Retina (tissue), 1 donor: Measurements from ENCODE around the gene TMEM191B.
"Not testable (repeated sequence)": the region's sequence is repeated elsewhere in the genome, so short reads cannot be mapped to it uniquely, and the experiment has no call there.

ENCODE experiments used
- DNase-seq: peaks from one replicate; pipeline ENCODE4 v3.0.0-alpha.2; 2016

TMEM191B gene

GRCh38 chr22:18558939-18559338 is 31.3 kb downstream of the TMEM191B start:
- not testable (repeated sequence) for DNase-seq

GRCh38 chr22:18560099-18560974 is 32.7 kb downstream of the TMEM191B start:
- DNase-seq, result not testable (repeated sequence)

GRCh38 chr22:18570509-18571246 is 43.1 kb downstream of the TMEM191B start:
- DNase-seq, result not testable (repeated sequence)

- not testable (repeated sequence) for DNase-seq
Observed at GRCh38 chr22:18573483-18574164, 46.0 kb downstream of the TMEM191B start.

- not testable (repeated sequence) for DNase-seq
Observed at GRCh38 chr22:18574555-18574954, 47.0 kb downstream of the TMEM191B start.

- DNase-seq, result not testable (repeated sequence)
Observed at GRCh38 chr22:18575686-18576085, 48.1 kb downstream of the TMEM191B start.

GRCh38 chr22:18577090-18577818 is 49.7 kb downstream of the TMEM191B start:
- DNase-seq, result not testable (repeated sequence)

GRCh38 chr22:18577847-18578246 is 50.2 kb downstream of the TMEM191B start:
- not testable (repeated sequence) for DNase-seq
